Subcutaneous abdominal adipose tissue (tissue), 5 donors: ENCODE results near the gene CD320.
"Not testable (repeated sequence)": the region's sequence is repeated elsewhere in the genome, so short reads cannot be mapped to it uniquely, and the experiment has no call there.

Experiments used
- H3K27ac ChIP-seq: one replicate; pipeline ENCODE4 v1.7.0; 2013; ENCODE audit warnings: low read depth, mild to moderate bottlenecking, inconsistent platforms, low read length, moderate library complexity
- H3K27me3 ChIP-seq, 5 donors: one replicate each; pipeline ENCODE4 v1.7.0; 2013; ENCODE audit warnings: low read length in 5 of 5, inconsistent platforms in 1 of 5; ENCODE audit not compliant: control insufficient read depth in 5 of 5, insufficient read depth in 4 of 5
- H3K36me3 ChIP-seq, 5 donors: one replicate each; pipeline ENCODE4 v1.7.0; 2013; ENCODE audit warnings: low read length in 5 of 5; ENCODE audit not compliant: control insufficient read depth in 5 of 5, insufficient read depth in 5 of 5
- H3K4me1 ChIP-seq, 5 donors: one replicate each; pipeline ENCODE4 v1.7.0; 2013; ENCODE audit warnings: low read length in 5 of 5, mild to moderate bottlenecking in 3 of 5, moderate library complexity in 1 of 5; ENCODE audit not compliant: control insufficient read depth in 5 of 5, insufficient read depth in 5 of 5
- H3K4me3 ChIP-seq, 5 donors: one replicate each; pipeline ENCODE4 v1.7.0; 2013; ENCODE audit warnings: low read length in 5 of 5, low read depth in 1 of 5
- H3K9ac ChIP-seq, 5 donors: one replicate each; pipeline ENCODE4 v1.7.0; 2013; ENCODE audit warnings: low read length in 5 of 5, mild to moderate bottlenecking in 4 of 5, moderate library complexity in 3 of 5
- H3K9me3 ChIP-seq, 5 donors: one replicate each; pipeline ENCODE4 v1.7.0; 2013; ENCODE audit warnings: low read length in 5 of 5; ENCODE audit not compliant: control insufficient read depth in 5 of 5
- donor health status: healthy.
- donor health status: healthy.
- donor health status: healthy.
- donor health status: healthy.
- donor health status: healthy.

The CD320 gene

GRCh38 chr19:8321067-8321985 is 13.2 kb upstream of the CD320 start, which contains the start of the genes NDUFA7 and RPS28:
Gene NDUFA7 (minus strand): TSS chr19:8321375. CDS start chr19:8321358, 17 bp downstream.
Gene RPS28 (plus strand): TSS chr19:8321496. CDS start chr19:8321531, 35 bp downstream.
- H3K27ac ChIP-seq = peak within 1 kb of the TSS; percentile 89

GRCh38 chr19:8320564-8321066 is 12.5 kb upstream of the CD320 start:
- peak overlapping the region; percentile 92 to 99 (median 98) for H3K9ac ChIP-seq
- no peaks in the 10 kb centered on the region for H3K9me3 ChIP-seq
- peak overlapping the region; percentile 89 for H3K27ac ChIP-seq
- H3K4me1 ChIP-seq = peaks cover 7 to 51% (median 39%) of the 10 kb centered on the region in 5 donors
- H3K36me3 ChIP-seq = peaks cover 0 to 36% (median 31%) of the 10 kb centered on the region in 5 donors
- H3K27me3 ChIP-seq = no peaks in the 10 kb centered on the region
- peak overlapping the region; percentile 82 to 99 (median 97) for H3K4me3 ChIP-seq

More at GRCh38 chr19:8321067-8321985, 13.2 kb upstream of the CD320 start, which contains the start of the genes NDUFA7 and RPS28:
- Histone ChIP-seq H3K27me3 (no peaks in the 10 kb centered on the region), H3K9ac (peak within 1 kb of the TSS; percentile 92 to 99 (median 98)), H3K9me3 (no peaks in the 10 kb centered on the region), H3K4me1 (peaks cover 7 to 51% (median 39%) of the 10 kb centered on the region in 5 donors), H3K4me3 (peak within 1 kb of the TSS; percentile 82 to 99 (median 97)), H3K36me3 (peaks cover 0 to 31% (median 25%) of the 10 kb centered on the region in 5 donors)

DNA sequence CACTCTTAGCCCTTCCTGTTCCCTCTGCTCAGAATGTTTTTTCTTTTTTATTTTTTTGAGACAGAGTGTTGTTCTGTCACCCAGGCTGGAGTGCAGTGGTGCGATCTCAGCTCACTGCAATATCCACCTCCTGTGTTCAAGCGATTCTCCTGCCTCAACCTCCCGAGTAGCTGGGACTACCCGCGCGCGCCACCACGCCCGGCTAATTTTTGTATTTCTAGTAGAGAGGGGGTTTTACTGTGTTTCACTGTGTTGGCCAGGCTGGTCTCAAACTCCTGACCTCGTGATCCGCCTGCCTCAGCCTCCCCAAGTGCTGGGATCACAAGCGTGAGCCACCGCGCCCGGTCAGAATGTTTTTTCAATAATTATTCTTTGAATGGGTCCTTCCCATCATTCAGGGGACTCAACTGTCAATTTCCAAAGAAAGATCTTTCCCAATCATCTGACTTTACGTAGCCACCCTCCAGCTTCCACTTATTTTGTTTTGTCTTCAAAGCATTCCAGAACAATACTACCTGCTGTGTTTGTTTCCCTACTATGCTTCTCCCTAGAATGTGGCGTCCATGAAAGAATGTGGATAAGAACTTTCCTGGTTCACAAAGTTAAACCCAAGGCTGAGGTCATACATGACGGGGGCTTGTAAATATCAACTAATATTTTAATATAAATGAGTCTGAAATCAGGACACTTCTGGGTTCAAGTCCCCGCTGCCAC is 11.8 kb upstream of the CD320 start:
- Histone ChIP-seq H3K9me3 (no peaks in the 10 kb centered on the region), H3K9ac (peak overlapping the region; percentile 92 to 99 (median 98)), H3K4me3 (peak overlapping the region; percentile 82 to 99 (median 97)), H3K36me3 (peaks cover 0 to 43% (median 37%) of the 10 kb centered on the region in 5 donors), H3K4me1 (peaks cover 7 to 49% (median 39%) of the 10 kb centered on the region in 5 donors), H3K27ac (peak overlapping the region; percentile 89), H3K27me3 (no peaks in the 10 kb centered on the region)

DNA sequence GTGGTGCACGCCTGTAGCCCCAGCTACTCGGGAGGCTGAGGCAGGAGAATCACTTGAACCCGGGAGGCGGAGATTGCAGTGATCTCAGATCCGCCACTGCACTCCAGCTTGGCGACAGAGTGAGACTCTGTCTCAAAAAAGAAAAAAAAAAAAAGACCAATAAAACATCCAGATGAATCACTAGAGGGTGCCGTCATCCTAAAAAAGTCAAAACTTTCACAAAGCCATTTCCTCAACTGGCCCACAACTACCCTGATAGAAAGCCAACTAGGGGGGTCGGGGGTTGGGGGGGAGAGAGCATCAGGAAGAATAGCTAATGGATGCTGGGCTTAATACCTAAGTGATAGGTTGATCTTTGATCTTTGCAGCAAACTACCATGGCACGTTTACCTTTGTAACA is 10.7 kb upstream of the CD320 start:
- Histone ChIP-seq H3K4me1 (peaks cover 7 to 39% (median 37%) of the 10 kb centered on the region in 5 donors), H3K36me3 (peaks cover 0 to 45% (median 37%) of the 10 kb centered on the region in 5 donors)
- H3K27me3 ChIP-seq, H3K27ac ChIP-seq, H3K9me3 ChIP-seq, H3K9ac ChIP-seq, H3K4me3 ChIP-seq: not testable (repeated sequence)

DNA sequence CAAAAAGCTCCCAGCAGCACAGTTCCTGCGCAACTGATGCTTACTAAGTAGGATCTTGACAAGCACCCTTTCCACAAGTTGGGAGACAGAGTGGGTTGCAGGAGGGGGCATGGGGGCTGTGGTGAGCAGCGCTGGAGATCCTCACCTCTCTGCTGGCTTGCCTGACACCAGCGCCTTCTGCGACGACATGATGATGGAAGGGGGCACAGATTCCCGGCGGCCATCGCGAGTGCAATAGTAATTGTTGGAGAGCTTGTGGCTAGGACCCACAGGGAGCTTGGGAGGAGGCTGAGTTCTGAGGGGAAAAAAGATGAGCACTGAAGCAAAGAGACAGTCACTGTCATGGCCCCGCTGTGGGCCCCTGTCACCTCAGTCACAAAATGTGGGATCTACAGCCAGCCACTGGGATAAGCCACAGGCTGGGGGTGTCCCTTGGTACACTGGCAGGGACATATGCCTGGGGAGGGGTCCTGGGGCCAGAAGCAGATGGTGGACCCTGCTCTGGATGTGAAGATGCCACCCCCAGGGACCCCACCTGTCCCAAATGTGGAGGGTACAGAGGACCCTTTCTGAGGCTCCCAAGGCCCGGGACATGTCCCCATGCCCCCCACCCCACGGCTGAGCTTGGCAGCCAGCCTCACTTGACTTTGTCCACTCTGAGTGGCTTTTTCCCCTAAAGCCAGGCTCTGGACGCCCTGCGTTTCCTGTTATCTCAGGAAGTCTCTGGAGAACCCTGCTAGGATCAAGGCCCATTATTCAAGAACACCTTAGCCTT is 8.4 kb upstream of the CD320 start:
- Histone ChIP-seq H3K9me3 (no peaks in the 10 kb centered on the region), H3K9ac (peak overlapping the region in 1 of 5 donors; percentile 48), H3K27ac (no peak overlapping the region), H3K4me1 (peaks cover 6 to 30% (median 23%) of the 10 kb centered on the region in 5 donors), H3K36me3 (peaks cover 0 to 48% (median 33%) of the 10 kb centered on the region in 5 donors), H3K4me3 (no peak overlapping the region), H3K27me3 (no peaks in the 10 kb centered on the region)

DNA sequence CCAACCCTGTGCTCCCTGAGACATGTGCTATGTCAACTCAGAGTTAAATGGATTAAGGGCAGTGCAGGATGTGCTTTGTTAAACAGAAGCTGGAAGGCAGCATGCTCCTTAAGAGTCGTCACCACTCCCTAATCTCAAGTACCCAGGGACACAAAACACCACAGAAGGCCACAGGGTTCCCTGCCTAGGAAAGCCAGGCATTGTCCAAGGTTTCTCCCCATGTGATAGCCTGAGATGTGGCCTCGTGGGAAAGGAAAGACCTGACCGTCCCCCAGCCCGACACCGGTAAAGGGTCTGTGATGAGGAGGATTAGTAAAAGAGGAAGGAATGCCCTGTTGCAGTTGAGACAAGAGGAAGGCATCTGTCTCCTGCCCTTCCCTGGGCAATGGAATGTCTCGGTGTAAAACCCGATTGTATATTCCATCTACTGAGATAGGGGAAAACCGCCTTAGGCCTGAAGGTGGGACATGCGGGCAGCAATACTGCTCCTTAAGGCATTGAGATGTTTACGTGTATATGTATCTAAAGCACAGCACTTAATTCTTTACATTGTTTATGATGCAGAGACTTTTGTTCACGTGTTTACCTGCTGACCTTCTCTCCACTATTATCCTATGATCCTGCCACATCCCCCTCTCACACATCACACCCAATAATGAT is 7.0 kb upstream of the CD320 start:
- H3K9ac ChIP-seq, H3K4me3 ChIP-seq, H3K27ac ChIP-seq, H3K9me3 ChIP-seq, H3K27me3 ChIP-seq: not testable (repeated sequence)
- H3K36me3 ChIP-seq = peaks cover 0 to 62% (median 46%) of the 10 kb centered on the region in 5 donors
- H3K4me1 ChIP-seq = peaks cover 2 to 28% (median 16%) of the 10 kb centered on the region in 5 donors

GRCh38 chr19:8311461-8312260 is 3.5 kb upstream of the CD320 start:
- H3K27ac ChIP-seq = peak overlapping the region; percentile 9
- H3K4me3 ChIP-seq = peak overlapping the region in 1 of 5 donors; percentile 21
- no peaks in the 10 kb centered on the region for H3K9me3 ChIP-seq
- peaks cover 0 to 68% (median 53%) of the 10 kb centered on the region in 5 donors for H3K36me3 ChIP-seq
- peaks cover 9 to 50% (median 38%) of the 10 kb centered on the region in 5 donors for H3K4me1 ChIP-seq
- H3K27me3 ChIP-seq = no peaks in the 10 kb centered on the region
- H3K9ac ChIP-seq = peak overlapping the region in 1 of 5 donors; percentile 44

GRCh38 chr19:8310342-8311055 is 2.3 kb upstream of the CD320 start:
- H3K9me3 ChIP-seq = no peaks in the 10 kb centered on the region
- peaks cover 0 to 59% (median 45%) of the 10 kb centered on the region in 5 donors for H3K36me3 ChIP-seq
- peaks cover 11 to 57% (median 44%) of the 10 kb centered on the region in 5 donors for H3K4me1 ChIP-seq
- peak overlapping the region; percentile 9 for H3K27ac ChIP-seq
- H3K27me3 ChIP-seq = no peaks in the 10 kb centered on the region
- H3K9ac ChIP-seq = no peak overlapping the region
- no peak overlapping the region for H3K4me3 ChIP-seq
